ENCODE results near the gene MKKS. TPM values are rescaled to one million over a fixed set of nuclear protein-coding genes. Genes with fewer than 3 reads are reported as not detected.
"Not testable (repeated sequence)": the region's sequence is repeated elsewhere in the genome, so short reads cannot be mapped to it uniquely, and the experiment has no call there.

Gene MKKS
- total and polyA plus RNA-seq, 9 donors, result 11.9 to 21.2 (median 19.3) TPM

DNA sequence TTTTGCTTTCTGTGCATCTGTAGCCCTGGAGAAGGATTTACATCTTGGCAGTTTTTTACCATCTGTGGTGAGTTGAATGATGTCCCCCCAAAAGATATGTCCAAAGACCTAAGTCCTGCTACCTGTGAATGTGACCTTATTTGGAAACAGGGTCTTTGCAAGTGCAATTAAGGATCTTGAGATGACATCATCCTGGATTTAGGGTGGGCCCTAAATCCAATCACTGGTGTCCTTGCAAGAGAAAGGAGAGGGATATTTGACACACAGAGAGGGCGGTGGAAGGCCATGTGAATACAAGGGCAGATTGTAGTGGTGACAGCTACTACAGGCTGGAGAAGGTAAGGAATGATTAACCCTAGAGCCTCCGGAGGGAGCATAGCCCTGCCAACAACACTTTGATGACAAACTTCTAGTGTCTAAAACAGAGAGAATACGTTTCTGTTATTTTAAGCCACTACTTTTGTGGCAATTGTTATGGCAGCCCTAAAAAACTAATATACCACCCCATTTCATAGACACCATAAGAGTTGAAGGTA is 35.1 kb downstream of the MKKS start:
- no CpG with 5 or more reads among the region's 3 CpGs for WGBS (ENCODE audit: insufficient coverage)
- Histone ChIP-seq H3K9me3 (replicated peaks; ENCODE audit: control insufficient read depth, low read depth, low read length) (no peaks in the 10 kb centered on the region), H3K4me1 (ENCODE audit: control insufficient read depth, insufficient read depth, low read length) (no peaks in the 10 kb centered on the region), H3K27ac (ENCODE audit: low read length) (no peak overlapping the region), H3K36me3 (ENCODE audit: control insufficient read depth, insufficient read depth, low read length) (no peaks in the 10 kb centered on the region), H3K27me3 (ENCODE audit: control insufficient read depth, insufficient read depth, low read length) (no peaks in the 10 kb centered on the region), H3K4me3 (ENCODE audit: low read length) (no peak overlapping the region)
- DNase-seq, result no peak

DNA sequence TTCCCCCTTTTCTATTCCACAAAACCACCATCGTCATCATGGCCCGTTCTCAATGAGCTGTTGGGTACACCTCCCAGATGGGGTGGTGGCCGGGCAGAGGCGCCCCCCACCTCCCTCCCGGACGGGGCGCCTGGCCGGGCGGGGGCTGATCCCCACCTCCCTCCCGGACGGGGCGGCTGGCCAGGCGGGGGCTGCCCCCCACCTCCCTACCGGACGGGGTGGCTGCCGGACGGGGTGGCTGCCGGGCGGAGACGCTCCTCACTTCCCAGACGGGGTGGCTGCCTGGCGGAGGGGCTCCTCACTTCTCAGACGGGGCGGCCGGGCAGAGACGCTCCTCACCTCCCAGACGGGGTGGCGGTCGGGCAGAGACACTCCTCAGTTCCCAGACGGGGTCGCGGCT is 39.3 kb downstream of the MKKS start:
- not testable (repeated sequence) for H3K36me3 ChIP-seq (ENCODE audit: control insufficient read depth, insufficient read depth, low read length); H3K4me3 ChIP-seq (ENCODE audit: low read length); H3K27me3 ChIP-seq (ENCODE audit: control insufficient read depth, insufficient read depth, low read length); DNase-seq; H3K9me3 ChIP-seq (replicated peaks; ENCODE audit: control insufficient read depth, low read depth, low read length); H3K27ac ChIP-seq (ENCODE audit: low read length); H3K4me1 ChIP-seq (ENCODE audit: control insufficient read depth, insufficient read depth, low read length)
- WGBS (ENCODE audit: insufficient coverage), result 97% methylated on average over 6 of the region's 32 CpGs

DNA sequence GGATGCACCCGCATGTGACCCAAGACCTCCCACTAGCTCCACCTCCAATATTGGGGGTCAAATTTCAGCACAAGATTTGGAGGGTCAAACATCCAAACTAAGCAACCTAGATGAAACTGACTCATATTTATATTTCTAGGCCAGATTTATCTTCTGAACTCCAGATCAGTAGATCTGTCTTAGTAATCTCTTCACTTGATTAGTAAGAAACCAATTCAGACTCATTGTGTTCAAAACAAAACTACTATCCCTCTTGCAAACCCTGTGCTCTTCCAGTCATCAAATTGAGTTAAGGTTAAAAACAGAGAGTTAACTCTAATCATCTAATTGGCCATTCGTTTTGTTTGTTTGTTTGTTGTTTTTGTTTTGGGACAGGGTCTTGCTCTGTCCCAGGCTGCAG is 43.3 kb downstream of the MKKS start:
- Histone ChIP-seq H3K27me3 (ENCODE audit: control insufficient read depth, insufficient read depth, low read length) (no peaks in the 10 kb centered on the region), H3K4me3 (ENCODE audit: low read length) (no peak overlapping the region), H3K36me3 (ENCODE audit: control insufficient read depth, insufficient read depth, low read length) (no peaks in the 10 kb centered on the region), H3K9me3 (replicated peaks; ENCODE audit: control insufficient read depth, low read depth, low read length) (no peaks in the 10 kb centered on the region), H3K27ac (ENCODE audit: low read length) (no peak overlapping the region), H3K4me1 (ENCODE audit: control insufficient read depth, insufficient read depth, low read length) (no peaks in the 10 kb centered on the region)
- 67% methylated on average over 1 of the region's 2 CpGs for WGBS (ENCODE audit: insufficient coverage)
- DNase-seq, result no peak

DNA sequence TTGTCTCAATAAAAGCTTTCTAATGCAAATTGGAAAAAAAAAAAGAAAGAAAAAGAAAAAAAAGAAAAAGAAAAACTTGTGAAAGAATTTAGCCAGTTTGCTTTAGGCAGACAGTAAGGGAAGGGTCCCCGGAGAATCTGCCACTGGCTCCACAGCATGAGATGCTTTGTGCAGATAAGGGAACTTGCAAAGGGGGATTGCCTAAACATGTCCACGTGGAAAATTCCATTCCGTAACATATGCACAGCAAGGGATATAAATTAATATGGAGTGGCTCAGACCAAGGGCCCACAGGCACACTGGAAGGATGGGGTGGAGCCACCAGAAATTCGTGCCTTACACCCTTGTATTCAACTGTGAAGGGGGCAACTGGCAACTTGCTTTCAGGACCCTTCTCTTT is 45.4 kb downstream of the MKKS start:
- Histone ChIP-seq H3K4me1 (ENCODE audit: control insufficient read depth, insufficient read depth, low read length) (no peaks in the 10 kb centered on the region), H3K36me3 (ENCODE audit: control insufficient read depth, insufficient read depth, low read length) (no peaks in the 10 kb centered on the region), H3K27me3 (ENCODE audit: control insufficient read depth, insufficient read depth, low read length) (no peaks in the 10 kb centered on the region), H3K9me3 (replicated peaks; ENCODE audit: control insufficient read depth, low read depth, low read length) (no peaks in the 10 kb centered on the region), H3K27ac (ENCODE audit: low read length) (no peak overlapping the region), H3K4me3 (ENCODE audit: low read length) (no peak overlapping the region)
- DNase-seq, result no peak
- WGBS (ENCODE audit: insufficient coverage), result 82% methylated on average over 3 of the region's 4 CpGs

DNA sequence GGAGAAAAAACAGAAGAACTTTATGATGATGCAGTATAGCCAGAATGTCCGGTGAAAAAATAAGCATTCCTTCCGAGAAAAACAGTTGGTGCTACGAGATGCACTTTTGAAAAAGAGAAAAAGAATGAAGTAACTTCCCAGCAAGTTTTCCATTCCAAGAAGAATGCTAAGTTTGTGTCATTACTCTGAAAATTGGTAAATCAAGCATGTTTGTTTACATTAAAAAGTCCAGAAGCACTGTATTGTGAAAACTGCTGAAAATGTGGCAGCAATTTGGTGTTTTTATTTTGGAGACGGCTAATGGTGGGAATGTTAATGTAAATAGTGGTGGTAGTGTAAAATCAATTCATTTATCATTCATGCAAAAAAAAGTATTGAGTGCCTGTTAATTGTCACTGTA is 46.3 kb downstream of the MKKS start:
- H3K9me3 ChIP-seq (replicated peaks; ENCODE audit: control insufficient read depth, low read depth, low read length), result no peaks in the 10 kb centered on the region
- no CpG with 5 or more reads among the region's 4 CpGs for WGBS (ENCODE audit: insufficient coverage)
- no peak for DNase-seq
- no peaks in the 10 kb centered on the region for H3K36me3 ChIP-seq (ENCODE audit: control insufficient read depth, insufficient read depth, low read length)
- no peak overlapping the region for H3K27ac ChIP-seq (ENCODE audit: low read length)
- no peak overlapping the region for H3K4me3 ChIP-seq (ENCODE audit: low read length)
- no peaks in the 10 kb centered on the region for H3K27me3 ChIP-seq (ENCODE audit: control insufficient read depth, insufficient read depth, low read length)
- no peaks in the 10 kb centered on the region for H3K4me1 ChIP-seq (ENCODE audit: control insufficient read depth, insufficient read depth, low read length)

DNA sequence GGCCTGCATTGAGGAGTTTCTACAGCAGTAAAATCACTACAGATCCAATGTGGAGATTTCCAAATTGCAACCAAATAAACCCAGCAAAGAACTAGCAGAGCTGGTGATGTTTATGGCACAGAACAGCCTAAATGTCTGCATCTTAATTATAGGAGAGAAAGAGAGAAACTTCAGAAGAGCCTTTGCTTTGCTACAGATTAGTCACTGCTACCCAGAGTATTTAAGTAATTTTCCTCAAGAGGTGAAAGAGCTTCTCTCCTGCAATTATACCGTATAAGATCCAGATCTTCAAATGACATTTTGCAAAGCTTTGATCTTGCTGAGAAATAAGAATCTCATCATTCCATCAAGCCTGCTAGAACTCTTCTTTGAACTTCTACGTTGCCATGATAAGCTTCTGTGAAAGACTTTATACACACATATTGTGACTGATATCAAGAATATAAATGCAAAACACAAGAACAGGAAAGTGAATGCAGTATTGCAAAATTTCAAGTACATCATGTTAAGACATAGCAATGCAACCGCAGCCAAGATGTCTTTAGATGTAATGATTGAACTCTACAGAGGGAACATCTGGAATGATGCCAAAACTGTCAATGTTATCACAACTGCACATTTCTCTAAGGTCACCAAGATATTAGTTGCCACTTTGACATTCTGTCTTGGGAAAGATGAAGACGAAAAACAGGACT is 48.0 kb downstream of the MKKS start:
- no CpG with 5 or more reads among the region's 4 CpGs for WGBS (ENCODE audit: insufficient coverage)
- no peak for DNase-seq
- no peaks in the 10 kb centered on the region for H3K27me3 ChIP-seq (ENCODE audit: control insufficient read depth, insufficient read depth, low read length)

DNA sequence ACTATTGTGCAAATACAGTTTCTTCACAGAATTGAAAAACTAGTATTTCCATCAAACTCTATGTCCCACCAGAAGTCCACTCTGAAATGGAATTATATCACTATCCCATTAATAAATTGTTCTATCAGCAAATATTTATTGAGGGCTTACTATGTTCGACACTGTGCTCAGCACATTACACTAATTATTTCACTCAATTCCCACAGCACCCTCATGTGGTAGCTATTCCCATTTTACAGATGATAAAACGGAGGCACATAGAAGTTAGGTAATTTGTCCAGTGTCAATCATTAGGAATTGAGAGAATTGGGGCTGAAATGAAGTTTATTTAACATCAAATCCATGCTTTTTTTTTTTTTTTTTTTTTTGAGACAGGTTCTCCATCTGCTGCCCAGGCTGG is 52.5 kb downstream of the MKKS start:
- no peaks in the 10 kb centered on the region for H3K4me1 ChIP-seq (ENCODE audit: control insufficient read depth, insufficient read depth, low read length)
- no peaks in the 10 kb centered on the region for H3K36me3 ChIP-seq (ENCODE audit: control insufficient read depth, insufficient read depth, low read length)
- no peak overlapping the region for H3K4me3 ChIP-seq (ENCODE audit: low read length)
- DNase-seq, result no peak
- no CpG with 5 or more reads among the region's 2 CpGs for WGBS (ENCODE audit: insufficient coverage)
- H3K9me3 ChIP-seq (replicated peaks; ENCODE audit: control insufficient read depth, low read depth, low read length), result no peaks in the 10 kb centered on the region
- H3K27me3 ChIP-seq (ENCODE audit: control insufficient read depth, insufficient read depth, low read length), result no peaks in the 10 kb centered on the region
- no peak overlapping the region for H3K27ac ChIP-seq (ENCODE audit: low read length)

More for the DNA sequence above, 48.0 kb downstream of the MKKS start:
- Histone ChIP-seq H3K9me3 (replicated peaks; ENCODE audit: control insufficient read depth, low read depth, low read length) (no peaks in the 10 kb centered on the region), H3K4me3 (ENCODE audit: low read length) (no peak overlapping the region), H3K4me1 (ENCODE audit: control insufficient read depth, insufficient read depth, low read length) (no peaks in the 10 kb centered on the region), H3K27ac (ENCODE audit: low read length) (no peak overlapping the region), H3K36me3 (ENCODE audit: control insufficient read depth, insufficient read depth, low read length) (no peaks in the 10 kb centered on the region)

DNA sequence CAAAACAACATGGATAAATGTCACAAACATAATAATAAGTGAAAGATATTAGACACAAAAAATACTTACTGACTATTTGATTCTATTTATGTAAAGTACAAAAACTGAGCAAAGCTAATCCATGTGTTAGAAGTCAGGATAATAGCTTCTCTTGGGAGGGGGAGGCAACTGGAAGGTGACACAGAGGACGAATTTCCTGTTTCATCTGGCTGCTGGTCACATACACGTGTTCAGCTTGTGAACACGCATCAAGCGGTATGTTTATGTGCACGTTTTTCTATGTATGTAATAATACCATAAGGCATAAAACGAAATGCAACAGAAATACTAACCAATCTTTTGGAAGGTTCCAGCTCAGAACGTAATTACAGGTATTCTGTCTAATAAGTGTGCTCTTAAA is 54.3 kb downstream of the MKKS start:
- no peak overlapping the region for H3K27ac ChIP-seq (ENCODE audit: low read length)
- no peak overlapping the region for H3K4me3 ChIP-seq (ENCODE audit: low read length)
- H3K27me3 ChIP-seq (ENCODE audit: control insufficient read depth, insufficient read depth, low read length), result no peaks in the 10 kb centered on the region
- no peak for DNase-seq
- no peaks in the 10 kb centered on the region for H3K9me3 ChIP-seq (replicated peaks; ENCODE audit: control insufficient read depth, low read depth, low read length)
- no CpG with 5 or more reads among the region's 7 CpGs for WGBS (ENCODE audit: insufficient coverage)
- H3K4me1 ChIP-seq (ENCODE audit: control insufficient read depth, insufficient read depth, low read length), result no peaks in the 10 kb centered on the region
- H3K36me3 ChIP-seq (ENCODE audit: control insufficient read depth, insufficient read depth, low read length), result no peaks in the 10 kb centered on the region

DNA sequence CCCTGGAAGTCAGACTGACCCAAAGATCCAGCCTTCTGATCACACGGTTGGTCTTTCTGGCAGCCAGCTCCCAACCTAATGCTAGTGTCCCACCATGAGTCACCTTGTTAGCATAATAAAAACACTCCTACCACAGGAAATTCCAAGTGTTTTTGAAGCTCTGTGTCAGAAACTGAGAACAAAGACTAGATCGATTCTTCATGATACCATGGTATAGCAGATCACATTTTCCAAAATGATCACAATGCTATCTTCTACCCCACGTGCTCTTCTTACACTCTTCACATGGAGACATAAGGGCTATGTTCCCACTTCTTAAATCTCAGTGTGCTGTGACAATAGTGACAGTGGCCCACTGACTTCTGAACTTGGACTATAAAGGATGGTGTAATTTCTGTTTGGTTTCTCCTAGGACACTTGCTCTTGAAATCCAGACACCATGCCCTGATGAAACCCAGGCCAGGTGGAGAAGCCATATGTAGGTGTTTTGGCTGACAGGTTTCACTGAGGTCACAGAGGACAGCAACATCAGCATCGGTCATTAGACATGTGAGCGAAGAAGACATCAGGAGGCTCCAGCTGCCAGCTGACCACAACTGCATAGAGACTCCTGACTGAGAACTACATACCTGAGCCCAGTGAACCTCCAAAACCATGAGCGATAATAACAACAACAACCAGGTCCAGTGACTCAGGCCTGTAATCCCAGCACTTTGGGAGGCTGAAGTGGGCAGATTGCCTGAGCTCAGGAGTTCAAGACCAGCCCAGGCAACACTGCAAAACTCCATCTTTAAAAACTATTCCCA is 57.5 kb downstream of the MKKS start:
- H3K36me3 ChIP-seq (ENCODE audit: control insufficient read depth, insufficient read depth, low read length), result no peaks in the 10 kb centered on the region
- H3K27me3 ChIP-seq (ENCODE audit: control insufficient read depth, insufficient read depth, low read length), result no peaks in the 10 kb centered on the region
- no peaks in the 10 kb centered on the region for H3K4me1 ChIP-seq (ENCODE audit: control insufficient read depth, insufficient read depth, low read length)
- H3K9me3 ChIP-seq (replicated peaks; ENCODE audit: control insufficient read depth, low read depth, low read length), result no peaks in the 10 kb centered on the region
- WGBS (ENCODE audit: insufficient coverage), result 89% methylated on average over 5 of the region's 6 CpGs
- DNase-seq, result no peak
- H3K4me3 ChIP-seq (ENCODE audit: low read length), result no peak overlapping the region
- H3K27ac ChIP-seq (ENCODE audit: low read length), result no peak overlapping the region

DNA sequence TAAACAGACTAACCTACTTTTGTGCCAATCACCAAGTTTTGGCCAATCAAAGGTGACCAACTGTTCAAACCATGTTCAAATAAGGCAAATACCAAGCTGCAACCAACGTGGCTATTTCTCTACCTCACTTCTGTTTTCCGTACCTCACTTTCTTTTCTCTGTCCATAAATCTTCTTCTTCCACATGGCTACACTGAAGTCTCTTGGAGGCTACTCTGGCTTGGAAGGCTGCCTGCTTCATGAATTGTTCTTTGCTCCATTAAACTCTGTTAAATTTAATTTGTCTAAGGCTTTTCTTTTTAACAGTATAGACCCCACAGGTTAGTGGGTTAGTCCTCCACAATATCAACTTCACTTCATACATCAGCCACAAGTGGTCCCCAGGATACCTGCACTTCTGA is 58.8 kb downstream of the MKKS start:
- H3K36me3 ChIP-seq (ENCODE audit: control insufficient read depth, insufficient read depth, low read length), result no peaks in the 10 kb centered on the region
- H3K9me3 ChIP-seq (replicated peaks; ENCODE audit: control insufficient read depth, low read depth, low read length), result no peaks in the 10 kb centered on the region
- no peaks in the 10 kb centered on the region for H3K4me1 ChIP-seq (ENCODE audit: control insufficient read depth, insufficient read depth, low read length)
- no peaks in the 10 kb centered on the region for H3K27me3 ChIP-seq (ENCODE audit: control insufficient read depth, insufficient read depth, low read length)
- no peak for DNase-seq
- H3K27ac ChIP-seq (ENCODE audit: low read length), result no peak overlapping the region
- WGBS (ENCODE audit: insufficient coverage), result 63% methylated on average over 2 of the region's 2 CpGs
- no peak overlapping the region for H3K4me3 ChIP-seq (ENCODE audit: low read length)

Measured in muscle of leg (tissue), 11 donors.